GM21515 (cell line): Measurements from ENCODE around the gene SPOCK1.

Experiments used
- ATAC-seq: cut with Tn5 transposase; IDR thresholded peaks from one replicate; pipeline ENCODE4 v1.9.1; 2021; ENCODE audit not compliant: unreplicated experiment

The SPOCK1 gene

GRCh38 chr5:137129886-137130680, 369.0 kb downstream of the SPOCK1 start:
- ATAC-seq = no peak

GRCh38 chr5:137128012-137128411, 371.1 kb downstream of the SPOCK1 start:
- no peak for ATAC-seq

GRCh38 chr5:137126829-137127228, 372.3 kb downstream of the SPOCK1 start:
- ATAC-seq = no peak

GRCh38 chr5:137122558-137122957, 376.6 kb downstream of the SPOCK1 start:
- ATAC-seq = no peak

- no peak for ATAC-seq
Measured at GRCh38 chr5:137122075-137122474, 377.1 kb downstream of the SPOCK1 start.

GRCh38 chr5:137119321-137119720, 379.8 kb downstream of the SPOCK1 start:
- no peak for ATAC-seq

- no peak for ATAC-seq
Measured at GRCh38 chr5:137118629-137119028, 380.5 kb downstream of the SPOCK1 start.

GRCh38 chr5:137115152-137115551, 384.0 kb downstream of the SPOCK1 start:
- ATAC-seq = no peak

- no peak for ATAC-seq
Measured at GRCh38 chr5:137114529-137114928, 384.6 kb downstream of the SPOCK1 start.

GRCh38 chr5:137113939-137114338, 385.2 kb downstream of the SPOCK1 start:
- no peak for ATAC-seq

- no peak for ATAC-seq
Measured at GRCh38 chr5:137113161-137113560, 386.0 kb downstream of the SPOCK1 start.

- no peak for ATAC-seq
Measured at GRCh38 chr5:137105351-137106035, 393.6 kb downstream of the SPOCK1 start.

- ATAC-seq = no peak
Measured at GRCh38 chr5:137101544-137101943, 397.6 kb downstream of the SPOCK1 start.

GRCh38 chr5:137099651-137100050, 399.5 kb downstream of the SPOCK1 start:
- ATAC-seq = no peak

- no peak for ATAC-seq
Measured at GRCh38 chr5:137098663-137099062, 400.5 kb downstream of the SPOCK1 start.

- no peak for ATAC-seq
Measured at GRCh38 chr5:137098238-137098637, 400.9 kb downstream of the SPOCK1 start.

- no peak for ATAC-seq
Measured at GRCh38 chr5:137097203-137097602, 401.9 kb downstream of the SPOCK1 start.

- no peak for ATAC-seq
Measured at GRCh38 chr5:137096149-137097103, 402.7 kb downstream of the SPOCK1 start.

GRCh38 chr5:137095597-137095996, 403.5 kb downstream of the SPOCK1 start:
- no peak for ATAC-seq

- no peak for ATAC-seq
Measured at GRCh38 chr5:137092831-137093230, 406.3 kb downstream of the SPOCK1 start.

GRCh38 chr5:137091472-137091871, 407.7 kb downstream of the SPOCK1 start:
- ATAC-seq = no peak
